ENCODE results near the gene PNPLA3. TPM values are rescaled to one million over a fixed set of nuclear protein-coding genes. Genes with fewer than 3 reads are reported as not detected.

PNPLA3 gene
- total RNA-seq, 1 donor from 2014 or later, result 3.7 TPM

- peaks cover 72 to 87% (median 83%) of the 10 kb centered on the region in 3 donors for H3K36me3 ChIP-seq (ENCODE audit: control insufficient read depth in 3 of 3, insufficient read depth in 3 of 3, low read length in 3 of 3)
These were observed 47.5 kb downstream of the PNPLA3 start for GRCh38 chr22:43971112-43971511.

GRCh38 chr22:43972931-43973462, 49.4 kb downstream of the PNPLA3 start:
- Histone ChIP-seq H3K4me1 (ENCODE audit: control insufficient read depth in 3 of 3, insufficient read depth in 3 of 3, low read length in 3 of 3) (no peaks in the 10 kb centered on the region), H3K9ac (ENCODE audit: low read depth in 1 of 3, low read length in 3 of 3) (no peak overlapping the region), H3K36me3 (ENCODE audit: control insufficient read depth in 3 of 3, insufficient read depth in 3 of 3, low read length in 3 of 3) (peaks cover 76 to 88% (median 84%) of the 10 kb centered on the region in 3 donors), H3K9me3 (ENCODE audit: control insufficient read depth in 3 of 3, low read length in 3 of 3) (no peaks in the 10 kb centered on the region), H3K4me3 (ENCODE audit: low read length in 3 of 3) (no peak overlapping the region), H3K27me3 (ENCODE audit: control insufficient read depth in 3 of 3, insufficient read depth in 3 of 3, low read length in 3 of 3) (no peaks in the 10 kb centered on the region), H3K27ac (ENCODE audit: low read depth, low read length) (no peak overlapping the region)

More at GRCh38 chr22:43971112-43971511, 47.5 kb downstream of the PNPLA3 start:
- no peaks in the 10 kb centered on the region for H3K9me3 ChIP-seq (ENCODE audit: control insufficient read depth in 3 of 3, low read length in 3 of 3)
- H3K4me3 ChIP-seq (ENCODE audit: low read length in 3 of 3), result no peak overlapping the region
- H3K27me3 ChIP-seq (ENCODE audit: control insufficient read depth in 3 of 3, insufficient read depth in 3 of 3, low read length in 3 of 3), result no peaks in the 10 kb centered on the region
- peak overlapping the region in 1 of 3 donors; percentile 21 for H3K9ac ChIP-seq (ENCODE audit: low read depth in 1 of 3, low read length in 3 of 3)
- no peaks in the 10 kb centered on the region for H3K4me1 ChIP-seq (ENCODE audit: control insufficient read depth in 3 of 3, insufficient read depth in 3 of 3, low read length in 3 of 3)
- H3K27ac ChIP-seq (ENCODE audit: low read depth, low read length), result no peak overlapping the region

- peaks cover 74 to 85% (median 84%) of the 10 kb centered on the region in 3 donors for H3K36me3 ChIP-seq (ENCODE audit: control insufficient read depth in 3 of 3, insufficient read depth in 3 of 3, low read length in 3 of 3)
- no peaks in the 10 kb centered on the region for H3K9me3 ChIP-seq (ENCODE audit: control insufficient read depth in 3 of 3, low read length in 3 of 3)
- H3K27ac ChIP-seq (ENCODE audit: low read depth, low read length), result no peak overlapping the region
- H3K4me1 ChIP-seq (ENCODE audit: control insufficient read depth in 3 of 3, insufficient read depth in 3 of 3, low read length in 3 of 3), result no peaks in the 10 kb centered on the region
- no peak overlapping the region for H3K9ac ChIP-seq (ENCODE audit: low read depth in 1 of 3, low read length in 3 of 3)
- H3K27me3 ChIP-seq (ENCODE audit: control insufficient read depth in 3 of 3, insufficient read depth in 3 of 3, low read length in 3 of 3), result no peaks in the 10 kb centered on the region
- H3K4me3 ChIP-seq (ENCODE audit: low read length in 3 of 3), result no peak overlapping the region
These were observed 50.5 kb downstream of the PNPLA3 start for GRCh38 chr22:43974028-43974545.

GRCh38 chr22:43975041-43975440, 51.4 kb downstream of the PNPLA3 start:
- H3K9me3 ChIP-seq (ENCODE audit: control insufficient read depth in 3 of 3, low read length in 3 of 3), result no peaks in the 10 kb centered on the region
- H3K27ac ChIP-seq (ENCODE audit: low read depth, low read length), result no peak overlapping the region
- H3K4me3 ChIP-seq (ENCODE audit: low read length in 3 of 3), result no peak overlapping the region
- H3K27me3 ChIP-seq (ENCODE audit: control insufficient read depth in 3 of 3, insufficient read depth in 3 of 3, low read length in 3 of 3), result no peaks in the 10 kb centered on the region
- H3K36me3 ChIP-seq (ENCODE audit: control insufficient read depth in 3 of 3, insufficient read depth in 3 of 3, low read length in 3 of 3), result peaks cover 76 to 86% (median 85%) of the 10 kb centered on the region in 3 donors
- H3K9ac ChIP-seq (ENCODE audit: low read depth in 1 of 3, low read length in 3 of 3), result no peak overlapping the region
- no peaks in the 10 kb centered on the region for H3K4me1 ChIP-seq (ENCODE audit: control insufficient read depth in 3 of 3, insufficient read depth in 3 of 3, low read length in 3 of 3)

GRCh38 chr22:43976861-43977795, 53.5 kb downstream of the PNPLA3 start:
- Histone ChIP-seq H3K27ac (ENCODE audit: low read depth, low read length) (no peak overlapping the region), H3K4me1 (ENCODE audit: control insufficient read depth in 3 of 3, insufficient read depth in 3 of 3, low read length in 3 of 3) (no peaks in the 10 kb centered on the region), H3K27me3 (ENCODE audit: control insufficient read depth in 3 of 3, insufficient read depth in 3 of 3, low read length in 3 of 3) (no peaks in the 10 kb centered on the region), H3K4me3 (ENCODE audit: low read length in 3 of 3) (no peak overlapping the region), H3K36me3 (ENCODE audit: control insufficient read depth in 3 of 3, insufficient read depth in 3 of 3, low read length in 3 of 3) (peaks cover 82 to 92% (median 86%) of the 10 kb centered on the region in 3 donors), H3K9ac (ENCODE audit: low read depth in 1 of 3, low read length in 3 of 3) (no peak overlapping the region), H3K9me3 (ENCODE audit: control insufficient read depth in 3 of 3, low read length in 3 of 3) (no peaks in the 10 kb centered on the region)

GRCh38 chr22:43978558-43978957, 55.0 kb downstream of the PNPLA3 start:
- Histone ChIP-seq H3K9me3 (ENCODE audit: control insufficient read depth in 3 of 3, low read length in 3 of 3) (no peaks in the 10 kb centered on the region), H3K36me3 (ENCODE audit: control insufficient read depth in 3 of 3, insufficient read depth in 3 of 3, low read length in 3 of 3) (peaks cover 76 to 84% (median 82%) of the 10 kb centered on the region in 3 donors), H3K4me1 (ENCODE audit: control insufficient read depth in 3 of 3, insufficient read depth in 3 of 3, low read length in 3 of 3) (no peaks in the 10 kb centered on the region)

GRCh38 chr22:43980579-43980978, 57.0 kb downstream of the PNPLA3 start:
- Histone ChIP-seq H3K36me3 (ENCODE audit: control insufficient read depth in 3 of 3, insufficient read depth in 3 of 3, low read length in 3 of 3) (peaks cover 70 to 81% (median 77%) of the 10 kb centered on the region in 3 donors), H3K27ac (ENCODE audit: low read depth, low read length) (no peak overlapping the region), H3K9me3 (ENCODE audit: control insufficient read depth in 3 of 3, low read length in 3 of 3) (no peaks in the 10 kb centered on the region), H3K27me3 (ENCODE audit: control insufficient read depth in 3 of 3, insufficient read depth in 3 of 3, low read length in 3 of 3) (no peaks in the 10 kb centered on the region), H3K9ac (ENCODE audit: low read depth in 1 of 3, low read length in 3 of 3) (peak overlapping the region in 1 of 3 donors; percentile 3), H3K4me1 (ENCODE audit: control insufficient read depth in 3 of 3, insufficient read depth in 3 of 3, low read length in 3 of 3) (no peaks in the 10 kb centered on the region), H3K4me3 (ENCODE audit: low read length in 3 of 3) (no peak overlapping the region)

More at GRCh38 chr22:43978558-43978957, 55.0 kb downstream of the PNPLA3 start:
- Histone ChIP-seq H3K4me3 (ENCODE audit: low read length in 3 of 3) (no peak overlapping the region), H3K27ac (ENCODE audit: low read depth, low read length) (no peak overlapping the region), H3K27me3 (ENCODE audit: control insufficient read depth in 3 of 3, insufficient read depth in 3 of 3, low read length in 3 of 3) (no peaks in the 10 kb centered on the region), H3K9ac (ENCODE audit: low read depth in 1 of 3, low read length in 3 of 3) (no peak overlapping the region)

GRCh38 chr22:43980996-43981395, 57.4 kb downstream of the PNPLA3 start:
- Histone ChIP-seq H3K4me1 (ENCODE audit: control insufficient read depth in 3 of 3, insufficient read depth in 3 of 3, low read length in 3 of 3) (no peaks in the 10 kb centered on the region), H3K27me3 (ENCODE audit: control insufficient read depth in 3 of 3, insufficient read depth in 3 of 3, low read length in 3 of 3) (no peaks in the 10 kb centered on the region), H3K9me3 (ENCODE audit: control insufficient read depth in 3 of 3, low read length in 3 of 3) (no peaks in the 10 kb centered on the region), H3K4me3 (ENCODE audit: low read length in 3 of 3) (no peak overlapping the region), H3K27ac (ENCODE audit: low read depth, low read length) (no peak overlapping the region), H3K36me3 (ENCODE audit: control insufficient read depth in 3 of 3, insufficient read depth in 3 of 3, low read length in 3 of 3) (peaks cover 67 to 78% (median 74%) of the 10 kb centered on the region in 3 donors), H3K9ac (ENCODE audit: low read depth in 1 of 3, low read length in 3 of 3) (peak overlapping the region in 1 of 3 donors; percentile 3)

GRCh38 chr22:43983808-43984207, 60.2 kb downstream of the PNPLA3 start:
- H3K27ac ChIP-seq (ENCODE audit: low read depth, low read length), result no peak overlapping the region
- H3K36me3 ChIP-seq (ENCODE audit: control insufficient read depth in 3 of 3, insufficient read depth in 3 of 3, low read length in 3 of 3), result peaks cover 43 to 60% (median 57%) of the 10 kb centered on the region in 3 donors
- no peaks in the 10 kb centered on the region for H3K9me3 ChIP-seq (ENCODE audit: control insufficient read depth in 3 of 3, low read length in 3 of 3)
- no peak overlapping the region for H3K9ac ChIP-seq (ENCODE audit: low read depth in 1 of 3, low read length in 3 of 3)
- H3K27me3 ChIP-seq (ENCODE audit: control insufficient read depth in 3 of 3, insufficient read depth in 3 of 3, low read length in 3 of 3), result no peaks in the 10 kb centered on the region
- no peak overlapping the region for H3K4me3 ChIP-seq (ENCODE audit: low read length in 3 of 3)
- peaks cover 4 to 12% (median 5%) of the 10 kb centered on the region in 3 donors for H3K4me1 ChIP-seq (ENCODE audit: control insufficient read depth in 3 of 3, insufficient read depth in 3 of 3, low read length in 3 of 3)

GRCh38 chr22:43985532-43985931, 61.9 kb downstream of the PNPLA3 start:
- Histone ChIP-seq H3K4me3 (ENCODE audit: low read length in 3 of 3) (no peak overlapping the region), H3K27ac (ENCODE audit: low read depth, low read length) (no peak overlapping the region), H3K9ac (ENCODE audit: low read depth in 1 of 3, low read length in 3 of 3) (no peak overlapping the region), H3K4me1 (ENCODE audit: control insufficient read depth in 3 of 3, insufficient read depth in 3 of 3, low read length in 3 of 3) (peaks cover 4 to 14% (median 5%) of the 10 kb centered on the region in 3 donors), H3K9me3 (ENCODE audit: control insufficient read depth in 3 of 3, low read length in 3 of 3) (no peaks in the 10 kb centered on the region), H3K27me3 (ENCODE audit: control insufficient read depth in 3 of 3, insufficient read depth in 3 of 3, low read length in 3 of 3) (no peaks in the 10 kb centered on the region), H3K36me3 (ENCODE audit: control insufficient read depth in 3 of 3, insufficient read depth in 3 of 3, low read length in 3 of 3) (peaks cover 35 to 56% (median 54%) of the 10 kb centered on the region in 3 donors)

Measured in skeletal muscle tissue (tissue), 4 donors.